NCI-H460 (cell line): Measurements from ENCODE around the gene C2CD4C. TPM values are rescaled to one million over a fixed set of nuclear protein-coding genes. Genes with fewer than 3 reads are reported as not detected.
"Not testable (repeated sequence)": the region's sequence is repeated elsewhere in the genome, so short reads cannot be mapped to it uniquely, and the experiment has no call there.

Source experiments
- DNase-seq: peaks from one replicate; pipeline ENCODE4 v3.0.0-alpha.2; 2016; ENCODE audit warnings: low read depth; ENCODE audit errors: extremely low read depth
- total RNA-seq: library from RNA; depleted of rRNA; stranded (reverse); fragments of >200 nt; shearing (Covaris generic); gene quantifications from 2 replicates; pipeline ENCODE4 v1.2.3, GENCODE V29; 2014

Gene C2CD4C
- total RNA-seq, 1 experiment from 2014 or later, result 0.05 TPM

GRCh38 chr19:439167-439900 is 30.4 kb upstream of the C2CD4C start:
- no peak for DNase-seq

DNA sequence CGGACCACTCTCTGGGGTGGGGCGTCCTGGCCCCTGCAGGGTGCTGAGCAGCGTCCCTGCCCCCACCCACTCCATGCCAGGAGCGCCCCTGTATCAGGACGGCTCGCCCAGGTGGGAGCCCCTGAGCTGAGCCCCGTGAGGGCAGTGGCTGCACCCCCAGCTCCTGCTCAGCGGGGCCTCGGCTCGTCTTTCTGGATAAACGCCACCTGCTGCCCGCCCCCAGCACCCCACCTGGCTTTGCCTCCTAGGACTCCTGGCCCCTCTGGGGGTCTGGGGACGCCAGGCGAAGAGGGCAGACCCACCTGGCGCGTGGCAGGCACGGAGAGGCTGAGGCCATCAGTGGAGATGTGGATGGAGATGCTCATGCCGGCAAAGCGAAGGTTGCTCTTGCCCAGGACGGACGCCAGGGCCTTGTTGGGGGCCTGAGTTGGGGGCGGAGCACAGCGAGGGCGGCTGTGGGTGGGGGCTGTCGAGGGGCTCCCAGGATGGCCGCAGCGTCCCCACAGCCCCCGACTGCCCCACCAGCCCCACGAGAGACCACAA is 29.5 kb upstream of the C2CD4C start:
- no peak for DNase-seq

- DNase-seq, result no peak
Observed at GRCh38 chr19:437041-437440, 28.1 kb upstream of the C2CD4C start.

DNA sequence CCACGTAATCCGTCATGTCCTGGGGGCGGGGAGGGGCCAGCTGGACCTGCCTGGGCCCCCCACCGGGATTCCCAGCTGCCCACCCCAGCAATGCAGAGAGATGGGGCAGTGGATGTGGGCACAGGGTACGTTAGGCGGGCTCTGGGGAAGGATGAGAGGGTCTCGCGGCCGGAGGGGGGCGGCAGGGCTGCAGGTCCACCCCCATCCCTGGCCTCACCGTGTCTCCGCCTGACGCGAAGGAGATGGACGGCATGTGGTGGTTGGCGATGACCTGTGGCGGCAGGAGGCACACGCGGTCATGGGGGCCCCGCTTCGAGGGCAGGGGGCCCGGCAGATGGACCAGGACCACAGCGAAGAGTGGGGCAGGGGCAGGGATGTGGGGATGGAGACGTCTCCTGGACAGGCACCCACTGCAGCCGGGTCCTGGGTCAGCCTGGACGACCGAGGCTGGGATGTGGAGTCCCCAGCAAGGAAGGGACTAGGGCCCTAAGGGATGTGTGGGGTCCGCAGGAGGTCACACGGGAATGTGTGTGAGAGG is 27.5 kb upstream of the C2CD4C start:
- no peak for DNase-seq

DNA sequence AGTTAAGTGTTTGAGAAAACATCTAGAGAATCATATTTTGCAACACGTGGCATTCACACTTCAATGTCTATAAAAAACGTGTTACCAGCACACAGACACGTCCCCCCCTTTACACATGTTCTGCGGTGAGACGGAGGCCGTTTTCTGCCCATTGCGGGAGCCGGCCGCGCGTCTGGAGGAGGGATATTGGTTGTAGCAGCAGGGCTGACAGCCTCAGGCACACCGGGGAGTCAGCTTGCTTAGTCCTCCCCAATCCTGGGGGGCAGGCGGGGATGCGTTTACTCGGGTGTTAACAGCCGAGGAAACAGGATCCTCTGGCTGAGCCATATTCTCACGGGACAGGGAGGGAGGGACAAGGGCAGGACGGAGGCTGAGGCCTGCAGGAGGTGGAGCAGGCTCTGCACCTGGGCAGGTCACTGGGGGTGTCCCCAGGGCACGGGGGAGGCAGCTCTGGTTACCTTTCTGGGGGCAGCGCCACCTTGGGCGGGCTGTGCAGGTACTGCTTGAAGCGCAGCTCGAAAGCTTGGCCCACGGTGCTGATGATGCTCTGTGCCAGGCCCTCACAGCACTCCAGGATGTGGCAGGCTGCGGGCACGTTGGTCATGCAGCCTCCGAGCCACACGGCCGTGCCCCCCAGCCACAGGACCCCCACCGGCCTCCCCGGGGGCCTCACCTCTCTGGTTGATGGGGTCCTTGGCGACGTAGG is 26.9 kb upstream of the C2CD4C start:
- no peak for DNase-seq

- no peak for DNase-seq
Observed at GRCh38 chr19:435056-435706, 26.2 kb upstream of the C2CD4C start.

DNA sequence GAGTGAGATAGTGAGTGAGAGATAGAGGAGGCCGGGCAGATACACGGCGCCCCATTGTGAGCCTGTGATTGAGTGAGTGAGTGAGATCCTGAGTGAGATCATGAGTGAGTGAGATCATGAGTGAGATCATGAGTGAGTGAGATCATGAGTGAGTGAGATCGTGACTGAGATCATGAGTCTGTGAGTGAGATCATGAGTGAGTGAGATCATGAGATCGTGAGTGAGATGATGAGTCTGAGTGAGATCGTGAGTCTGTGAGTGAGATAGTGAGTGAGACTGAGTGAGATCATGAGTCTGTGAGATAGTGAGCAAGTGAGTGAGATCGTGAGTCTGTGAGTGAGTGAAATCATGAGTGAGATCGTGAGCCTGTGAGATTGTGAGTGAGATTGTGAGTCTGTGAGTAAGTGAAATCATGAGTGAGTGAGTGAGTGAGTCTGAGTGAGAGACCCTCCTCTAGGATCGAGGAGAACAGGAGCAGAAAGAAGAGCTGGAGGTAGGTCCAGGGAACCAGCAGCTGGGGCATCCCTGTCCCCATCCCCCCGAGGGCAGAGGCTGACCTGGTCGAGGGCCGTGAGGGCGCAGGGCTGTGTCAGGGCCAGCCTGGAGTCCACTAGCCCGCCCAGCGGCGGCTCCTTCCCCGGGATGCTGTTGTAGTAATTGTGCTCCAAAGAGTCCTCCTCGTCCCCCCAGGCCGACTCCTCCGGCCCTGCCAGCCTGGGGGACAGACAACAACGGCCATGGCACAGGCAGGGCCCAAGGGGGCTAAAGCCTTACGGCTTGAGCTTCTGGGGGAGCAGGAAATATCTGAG is 25.4 kb upstream of the C2CD4C start:
- no peak for DNase-seq

- DNase-seq, result no peak
Observed at GRCh38 chr19:430701-431100, 21.8 kb upstream of the C2CD4C start.

GRCh38 chr19:428149-428548 is 19.2 kb upstream of the C2CD4C start:
- DNase-seq, result no peak

DNA sequence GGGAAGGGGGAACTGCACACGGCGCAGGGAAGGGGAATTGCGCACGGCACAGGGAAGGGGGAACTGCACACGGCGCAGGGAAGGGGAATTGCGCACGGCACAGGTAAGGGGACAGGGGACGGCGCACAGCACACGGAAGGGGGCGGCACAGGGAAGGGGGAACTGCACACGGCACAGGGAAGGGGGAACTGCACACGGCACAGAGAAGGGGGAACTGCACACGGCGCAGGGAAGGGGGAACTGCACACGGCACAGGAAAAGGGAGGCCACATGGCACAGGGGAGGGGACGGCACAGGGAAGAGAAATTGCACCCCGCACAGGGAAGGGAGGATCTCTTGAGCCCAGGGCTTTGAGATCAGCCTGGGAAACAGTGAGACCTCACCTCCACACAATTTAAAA is 18.7 kb upstream of the C2CD4C start:
- not testable (repeated sequence) for DNase-seq

DNA sequence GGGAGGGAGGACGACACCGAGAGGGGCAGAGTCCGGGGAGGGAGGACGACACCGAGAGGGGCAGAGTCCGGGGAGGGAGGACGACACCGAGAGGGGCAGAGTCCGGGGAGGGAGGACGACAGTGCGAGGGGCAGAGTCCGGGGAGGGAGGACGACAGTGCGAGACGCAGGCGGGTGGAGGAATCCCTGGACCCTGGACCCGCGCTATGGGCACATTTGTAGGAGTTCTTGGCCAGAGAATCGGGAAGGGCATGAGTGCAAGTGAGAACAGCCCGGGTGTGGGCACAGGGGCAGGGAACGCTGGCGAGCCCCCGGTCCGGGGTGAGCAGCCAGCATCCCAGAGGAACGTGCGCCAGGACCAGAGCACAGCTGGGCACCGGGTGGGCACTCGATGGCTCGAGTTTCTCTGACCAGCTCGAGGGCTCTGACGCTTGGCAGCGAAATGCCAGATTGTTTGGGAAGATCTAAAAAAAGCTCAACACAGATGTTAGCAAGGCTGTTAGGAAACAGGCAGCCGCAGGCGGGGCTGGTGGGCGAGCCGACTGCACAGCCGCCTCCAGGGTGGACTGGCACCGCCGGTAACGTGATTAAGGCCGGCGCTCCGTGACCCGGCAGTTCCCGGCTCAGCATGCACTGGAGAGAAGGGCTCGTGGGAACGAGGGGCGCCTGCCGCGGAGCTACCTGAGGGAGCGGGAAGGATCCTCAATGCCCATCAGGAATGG is 17.9 kb upstream of the C2CD4C start:
- DNase-seq, result no peak

GRCh38 chr19:425056-425455 is 16.1 kb upstream of the C2CD4C start:
- no peak for DNase-seq

- no peak for DNase-seq
Observed at GRCh38 chr19:424546-424945, 15.6 kb upstream of the C2CD4C start.

DNA sequence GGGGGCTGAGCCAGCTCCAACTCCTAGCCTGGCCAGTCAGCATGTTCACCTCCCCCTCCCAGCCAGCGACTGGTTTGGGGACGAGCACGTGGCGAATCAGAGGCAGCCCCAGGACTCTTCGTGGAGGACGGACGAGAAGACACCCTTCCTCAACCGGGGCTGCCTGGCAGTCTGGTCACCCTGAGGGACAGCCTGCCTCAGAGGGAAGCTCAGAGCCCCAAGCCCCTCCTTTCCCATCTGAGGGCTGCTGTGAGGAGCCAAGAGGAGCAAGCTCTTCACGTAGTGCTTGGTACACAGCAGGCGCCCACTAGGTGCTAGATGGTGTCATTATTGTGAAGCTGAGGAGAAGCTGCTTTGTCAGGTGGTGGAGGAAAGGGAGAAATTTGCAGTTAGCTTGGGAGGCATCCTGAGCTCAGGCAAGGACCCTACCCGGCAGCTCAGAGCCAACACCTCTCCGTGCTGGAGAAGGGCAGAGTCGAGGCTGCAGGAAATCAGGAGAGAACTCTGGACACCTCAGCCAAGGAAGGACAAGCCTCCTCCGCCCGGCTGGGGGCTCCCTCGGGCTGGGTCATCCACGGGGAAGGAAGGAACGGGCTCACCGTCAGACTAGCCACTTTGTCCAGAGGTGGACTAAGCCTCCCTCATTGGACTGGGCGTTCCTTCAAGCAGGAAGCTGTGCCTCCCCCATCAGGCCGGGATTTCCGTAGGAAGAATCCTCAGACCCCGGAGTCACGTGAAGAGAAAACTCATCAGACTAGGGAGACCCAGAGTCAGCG is 14.9 kb upstream of the C2CD4C start:
- DNase-seq, result no peak

DNA sequence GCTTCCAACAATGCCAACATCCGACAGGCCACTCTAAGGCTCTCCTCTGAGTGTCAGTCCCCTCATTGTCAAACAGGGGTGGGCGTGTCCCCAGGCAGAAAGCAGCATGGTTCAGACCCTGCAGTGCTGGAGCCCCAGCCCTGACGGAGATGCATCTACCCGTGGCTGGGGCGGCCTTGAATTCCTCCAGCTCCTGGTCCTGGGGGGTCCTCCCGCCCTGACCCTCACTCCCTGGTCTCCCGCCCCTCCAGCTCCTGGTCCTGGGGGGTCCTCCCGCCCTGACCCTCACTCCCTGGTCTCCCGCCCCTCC is 13.9 kb upstream of the C2CD4C start:
- not testable (repeated sequence) for DNase-seq

GRCh38 chr19:422213-422916 is 13.4 kb upstream of the C2CD4C start:
- DNase-seq, result no peak

- DNase-seq, result no peak
Observed at GRCh38 chr19:419721-420515, 11.0 kb upstream of the C2CD4C start.
